Embryonic facial prominence (tissue), 1 donor: Measurements from ENCODE around the gene OXA1L.
"Not testable (repeated sequence)": the region's sequence is repeated elsewhere in the genome, so short reads cannot be mapped to it uniquely, and the experiment has no call there.

Experiments
- DNase-seq: peaks from one replicate; pipeline ENCODE4 v3.0.0-alpha.2; 2016; ENCODE audit errors: extremely low spot score

OXA1L gene

DNA sequence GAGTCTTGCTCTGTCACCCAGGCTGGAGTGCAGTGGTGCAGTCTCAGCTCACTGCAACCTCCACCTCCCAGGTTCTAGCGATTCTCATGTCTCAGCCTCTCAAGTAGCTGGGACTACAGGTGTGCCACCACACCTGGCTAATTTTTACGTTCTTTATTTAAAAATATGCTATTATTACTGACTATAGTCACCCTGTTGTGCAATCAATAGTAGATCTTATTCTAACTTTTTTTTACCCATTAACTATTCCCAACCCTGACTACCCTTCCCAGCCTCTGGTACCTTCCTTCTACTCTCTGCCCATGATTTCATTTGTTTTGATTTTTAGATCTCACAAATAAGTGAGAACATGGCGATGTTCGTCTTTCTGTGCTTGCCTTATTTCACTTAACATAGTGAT lies 2.5 kb downstream of the OXA1L start:
- no peak for DNase-seq

GRCh38 chr14:22769369-22769768 lies 2.9 kb downstream of the OXA1L start:
- no peak for DNase-seq

DNA sequence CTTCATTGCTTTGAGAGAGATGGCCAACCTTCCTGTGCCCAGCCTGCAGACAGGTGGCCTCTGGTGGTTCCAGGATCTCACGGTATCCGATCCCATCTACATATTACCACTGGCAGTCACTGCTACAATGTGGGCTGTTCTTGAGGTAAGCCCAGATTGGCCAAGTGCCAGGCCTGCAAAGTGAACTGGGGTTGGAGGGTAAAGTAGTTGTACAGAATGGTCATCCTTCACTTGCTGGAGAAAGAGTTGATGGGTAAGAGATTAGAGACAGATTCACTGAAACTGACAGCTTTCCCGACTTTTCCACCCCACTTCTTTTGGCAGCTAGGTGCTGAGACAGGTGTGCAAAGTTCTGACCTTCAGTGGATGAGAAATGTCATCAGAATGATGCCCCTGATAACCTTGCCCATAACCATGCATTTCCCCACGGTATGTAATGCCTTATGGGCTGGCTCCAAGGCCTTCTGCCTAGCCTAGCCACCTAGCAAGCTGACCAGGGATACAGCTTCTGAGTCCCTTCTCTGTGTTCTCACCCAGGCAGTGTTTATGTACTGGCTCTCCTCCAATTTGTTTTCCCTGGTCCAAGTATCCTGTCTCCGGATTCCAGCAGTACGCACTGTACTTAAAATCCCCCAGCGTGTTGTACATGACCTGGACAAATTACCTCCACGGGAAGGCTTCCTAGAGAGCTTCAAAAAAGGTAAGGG lies 4.1 kb downstream of the OXA1L start:
- no peak for DNase-seq

DNA sequence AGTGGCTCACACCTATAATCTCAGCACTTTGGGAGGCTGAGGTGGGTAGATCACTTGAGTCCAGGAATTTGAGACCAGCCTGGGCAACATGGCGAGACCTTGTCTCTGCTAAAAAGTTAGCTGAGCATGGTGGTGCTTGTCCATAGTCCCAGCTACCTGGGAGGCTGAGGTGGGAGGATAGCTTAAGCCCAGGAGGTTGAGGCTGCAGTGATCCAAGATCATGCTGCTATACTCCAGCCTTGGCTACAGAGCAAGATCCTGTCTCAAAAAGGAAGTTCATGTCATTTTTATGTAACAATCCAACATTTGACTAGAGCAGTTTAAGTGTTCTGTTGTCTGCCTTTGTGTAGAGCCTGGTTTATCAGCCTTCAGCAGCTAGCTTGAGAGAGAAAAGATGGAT lies 6.2 kb downstream of the OXA1L start:
- DNase-seq = no peak

GRCh38 chr14:22773162-22774010 lies 6.9 kb downstream of the OXA1L start:
- DNase-seq = no peak

DNA sequence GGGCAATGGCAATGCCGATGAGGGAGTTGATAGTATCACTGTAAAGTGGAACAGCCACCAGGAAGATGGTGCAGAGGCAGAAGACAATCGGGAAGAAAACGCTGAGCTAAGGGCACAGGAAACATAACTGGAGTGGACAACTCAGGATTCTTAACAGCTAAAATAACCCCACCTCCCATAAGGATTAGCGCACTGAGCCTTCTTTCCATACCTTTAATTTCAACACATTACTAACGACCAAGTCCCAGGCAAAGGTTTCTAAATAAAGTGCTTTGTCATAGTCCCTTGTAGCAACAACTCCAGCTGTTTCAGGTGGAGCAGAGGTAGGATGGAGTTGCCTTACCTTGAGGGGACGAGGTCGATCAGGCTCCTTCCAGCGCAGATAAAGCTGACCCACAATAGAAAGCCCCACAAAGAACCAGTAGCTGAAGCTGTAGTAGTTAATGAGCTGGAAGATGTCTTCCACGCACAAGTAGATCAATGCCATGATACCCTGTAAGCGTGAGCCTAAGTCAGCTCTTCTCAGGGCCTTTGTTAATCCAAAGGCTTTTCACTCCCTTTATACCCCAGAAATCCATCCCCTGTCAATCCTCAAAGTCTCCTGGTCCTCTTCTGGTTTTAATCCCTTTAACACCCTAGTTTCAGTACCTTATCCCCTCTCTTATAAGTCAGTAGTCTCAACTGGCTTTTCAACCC lies 7.7 kb downstream of the OXA1L start:
- no peak for DNase-seq

DNA sequence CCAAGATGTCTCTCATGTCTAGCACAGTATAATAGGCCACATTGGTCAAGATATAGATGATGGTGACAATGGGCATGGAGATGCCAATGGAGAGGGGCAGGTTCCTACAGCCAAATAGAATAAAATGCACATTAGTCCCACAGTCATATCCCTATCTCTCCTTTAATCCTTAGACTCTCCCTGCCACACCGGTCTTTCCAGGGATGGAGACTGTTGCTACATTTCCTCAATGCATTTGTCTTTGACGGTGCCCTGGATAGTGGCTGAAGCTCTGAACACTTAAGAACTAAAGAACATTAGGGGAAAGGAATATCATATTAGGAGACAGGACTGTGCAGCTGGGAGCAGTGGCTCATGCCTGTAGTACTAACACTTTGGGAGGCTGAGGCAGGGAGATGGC lies 9.7 kb downstream of the OXA1L start:
- DNase-seq = no peak

DNA sequence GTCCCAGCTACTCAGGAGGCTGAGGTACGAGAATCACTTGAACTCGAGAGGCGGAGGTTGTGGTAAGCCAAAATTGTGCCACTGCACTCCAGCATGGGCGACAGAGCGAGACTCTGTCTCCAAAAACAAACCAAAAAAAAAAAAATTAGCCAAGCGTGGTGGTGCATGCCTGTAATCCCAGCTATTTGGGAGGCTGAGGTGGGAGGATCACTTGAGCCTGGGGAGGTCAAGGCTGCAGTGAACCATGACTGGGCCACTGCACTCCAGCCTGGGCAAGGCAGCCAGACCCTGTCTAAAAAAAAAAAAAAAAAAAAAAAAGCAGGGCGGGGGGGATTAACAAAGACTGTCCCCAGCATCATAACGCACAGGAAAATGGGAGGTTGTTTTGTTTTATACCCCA lies 10.4 kb downstream of the OXA1L start:
- DNase-seq = not testable (repeated sequence)

DNA sequence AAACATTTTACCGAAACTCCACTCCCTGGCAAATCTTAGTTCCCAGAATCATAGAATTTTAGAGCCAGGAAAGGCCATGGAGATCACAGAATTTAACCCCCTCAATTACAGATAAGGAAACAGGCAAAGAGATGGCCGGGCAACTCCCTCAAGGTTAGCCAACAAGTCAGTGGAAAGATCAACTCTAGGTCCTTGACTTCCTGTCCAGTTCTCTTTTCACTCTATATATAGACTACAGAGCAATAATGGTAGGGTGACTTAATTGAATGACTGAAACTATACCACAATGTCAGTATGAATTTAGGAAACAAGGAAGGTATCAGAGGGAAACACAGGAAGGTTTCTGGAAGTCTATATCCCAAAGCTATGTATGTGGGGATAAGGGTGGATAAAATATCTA lies 11.6 kb downstream of the OXA1L start:
- no peak for DNase-seq

- no peak for DNase-seq
These were observed 13.7 kb downstream of the OXA1L start for GRCh38 chr14:22780105-22780679.

DNA sequence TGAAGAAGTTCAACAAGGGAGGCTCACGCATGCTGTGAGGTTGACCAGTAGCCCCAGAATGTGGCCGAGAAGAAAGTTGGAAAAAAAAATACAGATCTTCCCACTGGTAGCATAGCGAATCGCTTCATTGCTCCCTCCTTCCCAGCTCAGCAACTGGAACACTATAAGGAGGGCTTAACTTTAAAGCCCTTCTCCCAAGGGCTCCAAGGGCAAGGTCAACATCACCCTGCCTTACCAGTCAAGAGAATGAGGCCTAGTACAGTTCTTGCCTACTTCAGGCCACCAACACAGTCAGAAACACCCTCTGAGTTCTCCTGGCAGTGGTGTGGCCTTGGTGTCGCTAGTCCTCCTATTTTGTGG lies 14.4 kb downstream of the OXA1L start:
- DNase-seq = no peak

- DNase-seq = no peak
These were observed 15.0 kb downstream of the OXA1L start for GRCh38 chr14:22781301-22781991.

DNA sequence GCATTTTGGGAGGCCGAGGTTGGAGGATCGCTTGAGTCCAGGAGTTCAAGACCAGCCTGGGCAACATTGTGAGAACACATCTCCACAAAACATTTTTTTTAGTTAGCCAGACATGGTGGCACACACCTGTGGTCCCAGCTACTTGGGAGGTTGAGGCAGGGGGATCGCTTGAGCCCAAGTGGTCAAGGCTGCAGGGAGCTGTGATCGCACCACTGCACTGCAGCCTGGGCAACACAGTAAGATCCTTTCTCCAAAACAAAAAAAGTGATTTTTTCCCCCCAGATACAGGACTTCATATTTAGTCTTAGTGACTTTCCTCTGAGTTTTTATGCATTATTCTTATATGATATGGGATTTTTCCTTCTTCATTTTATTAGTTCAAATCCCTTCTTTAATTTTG lies 20.2 kb downstream of the OXA1L start:
- DNase-seq = no peak

GRCh38 chr14:22791301-22791700 lies 24.8 kb downstream of the OXA1L start:
- DNase-seq = no peak

- DNase-seq = no peak
These were observed 25.7 kb downstream of the OXA1L start for GRCh38 chr14:22792158-22792557.

DNA sequence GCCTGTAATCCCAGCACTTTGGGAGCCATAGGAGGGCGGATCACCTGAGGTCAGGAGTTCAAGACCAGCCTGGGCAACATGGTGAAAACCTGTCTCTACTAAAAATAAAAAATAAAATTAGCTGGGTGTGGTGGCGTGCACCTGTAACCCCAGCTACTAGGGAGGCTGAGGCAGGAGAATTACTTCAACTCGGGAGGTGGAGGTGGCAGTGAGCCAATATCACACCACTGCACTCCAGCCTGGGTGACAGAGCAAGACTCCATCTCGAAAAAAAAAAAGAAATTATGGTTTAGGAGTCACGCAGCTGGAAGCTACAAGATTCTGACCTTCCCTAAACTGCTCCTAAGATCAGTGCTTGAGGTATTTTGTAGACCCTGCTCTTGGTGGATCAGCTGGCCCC lies 27.1 kb downstream of the OXA1L start:
- not testable (repeated sequence) for DNase-seq

- DNase-seq = no peak
These were observed 27.5 kb downstream of the OXA1L start for GRCh38 chr14:22793976-22794375.

DNA sequence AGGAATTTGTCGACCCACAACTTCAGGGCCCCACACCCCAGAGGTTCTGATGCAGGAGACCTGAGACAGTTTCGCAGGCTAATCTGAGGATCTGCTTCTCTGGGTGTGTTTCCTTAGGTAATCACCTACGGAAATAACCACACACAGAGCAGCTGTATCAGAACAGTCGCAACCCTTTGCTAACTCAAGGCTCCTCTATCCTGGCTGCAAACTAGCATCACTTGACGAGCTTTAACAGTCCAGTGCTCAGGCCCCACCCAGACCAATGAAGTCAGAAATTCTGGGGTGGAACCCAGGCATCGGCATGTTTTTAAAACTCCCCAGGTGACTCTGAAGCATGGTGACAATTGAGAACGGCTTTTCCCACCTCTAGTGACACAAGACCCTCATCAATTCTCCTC lies 28.1 kb downstream of the OXA1L start:
- no peak for DNase-seq

GRCh38 chr14:22796087-22796707 lies 29.7 kb downstream of the OXA1L start:
- no peak for DNase-seq

DNA sequence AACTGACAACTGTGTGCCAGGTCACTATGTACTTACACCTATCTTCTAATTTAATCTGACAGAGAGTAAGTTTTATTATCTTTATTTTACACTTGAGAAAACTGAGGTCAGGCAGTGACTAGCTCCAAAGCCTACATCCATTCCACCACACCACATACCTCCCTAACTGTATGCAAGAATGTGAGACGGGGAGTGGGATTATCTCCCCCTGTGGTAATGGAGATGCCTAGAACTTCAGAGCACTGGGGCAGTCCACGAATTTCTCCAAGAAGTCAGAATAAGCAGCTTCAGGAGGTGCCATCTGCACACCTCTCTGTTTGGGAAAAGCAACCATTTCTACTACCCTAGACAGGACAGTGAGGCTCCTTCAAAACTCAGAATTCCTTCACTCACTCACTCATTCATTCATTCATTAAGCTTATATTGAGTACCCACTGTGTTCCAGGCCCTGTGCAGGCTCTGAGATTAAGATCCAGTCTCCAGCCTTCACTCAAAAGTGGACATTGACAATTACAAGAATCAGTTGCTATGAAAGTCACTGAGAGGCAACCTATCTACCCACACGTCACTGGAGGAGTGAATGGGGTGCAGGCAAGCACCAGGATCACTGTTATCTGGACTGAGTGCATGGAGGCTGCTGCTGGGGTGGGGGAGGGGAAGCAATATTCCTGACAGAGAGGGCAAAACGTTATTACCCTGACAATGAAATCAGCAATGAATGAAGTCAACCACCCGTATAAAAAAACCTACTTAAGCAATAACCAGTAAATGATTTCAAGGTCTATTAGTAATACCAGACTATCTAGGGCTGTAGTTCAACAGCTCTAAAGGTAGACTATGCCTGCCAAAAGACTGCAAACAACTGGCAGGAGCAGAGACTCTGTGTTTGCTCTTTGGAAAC lies 30.8 kb downstream of the OXA1L start:
- DNase-seq = no peak
